Sigmoid colon (tissue), 7 donors: ENCODE results near the gene MLN. TPM values are rescaled to one million over a fixed set of nuclear protein-coding genes. Genes with fewer than 3 reads are reported as not detected.

ENCODE experiments used
- DNase-seq: peaks from one replicate; pipeline ENCODE4 v3.0.0-alpha.2; 2019
- H3K27ac ChIP-seq, 4 donors: fragments of 200-600 bp; sonication (generic); one replicate each; pipeline ENCODE4 v1.5.1; 2016 to 2019; ENCODE audit warnings: mild to moderate bottlenecking in 1 of 4
- H3K27me3 ChIP-seq, 3 donors: fragments of 200-600 bp; sonication (generic); one replicate each; pipeline ENCODE4 v1.5.1; 2019; ENCODE audit warnings: mild to moderate bottlenecking in 1 of 3
- H3K36me3 ChIP-seq, 4 donors: fragments of 200-600 bp; sonication (generic); one replicate each; pipeline ENCODE4 v1.5.1; 2016 to 2019
- H3K4me1 ChIP-seq, 4 donors: fragments of 200-600 bp; sonication (generic); one replicate each; pipeline ENCODE4 v1.5.1; 2017 to 2019
- H3K4me3 ChIP-seq, 4 donors: fragments of 200-600 bp; sonication (generic); one replicate each; pipeline ENCODE4 v1.5.1; 2017 to 2019; ENCODE audit warnings: mild to moderate bottlenecking in 2 of 4, moderate library complexity in 1 of 4
- H3K9me3 ChIP-seq, 4 donors: fragments of 200-600 bp in 3 of 4; sonication (generic) in 3 of 4; one replicate each; pipeline versions ENCODE4 v1.5.1 to v1.6.1; 2013 to 2019
- CTCF ChIP-seq, 4 experiments: fragments of 450-650 bp in 3 of 4; fragments of 200-600 bp in 1 of 4; IDR thresholded peaks; one replicate each; pipeline ENCODE4 v1.5.1; 2016 to 2019; ENCODE audit warnings: antibody characterized with exemption in 4 of 4, mild to moderate bottlenecking in 3 of 4, moderate library complexity in 2 of 4
- EP300 ChIP-seq, 4 donors: sonication (generic); formaldehyde crosslinking; IDR thresholded peaks; one replicate each; pipeline ENCODE4 v1.6.1; 2017; ENCODE audit warnings: antibody characterized with exemption in 4 of 4
- POLR2A ChIP-seq, 2 donors: fragments of 450-650 bp; IDR thresholded peaks; one replicate each; pipeline ENCODE4 v1.6.1; 2016; ENCODE audit warnings: antibody characterized with exemption in 2 of 2, mild to moderate bottlenecking in 2 of 2, moderate library complexity in 2 of 2
- POLR2AphosphoS5 ChIP-seq, 4 donors: sonication (generic); formaldehyde crosslinking; IDR thresholded peaks; one replicate each; pipeline ENCODE4 v1.6.1; 2017; ENCODE audit warnings: antibody characterized with exemption in 4 of 4
- WGBS, 2 donors: extraction: QIAGEN DNeasy Blood & Tissue Kit; methylation state at CpG; one replicate each; pipeline ENCODE4 v1.1.7; 2013; 5-methylcytosine and 5-hydroxymethylcytosine counted together
- intact Hi-C: fragments of 100-400 bp; cut with DNase I; formaldehyde crosslinking; loops from one replicate; pipeline ENCODE4 v1.15.1; 2023
- polyA plus RNA-seq, 3 donors: library from polyadenylated mRNA; stranded (reverse); fragments of 200-250 nt; gene quantifications; one replicate each; pipeline ENCODE4 v1.2.3, GENCODE V29; 2013
- total RNA-seq, 4 donors: library from RNA; depleted of rRNA; stranded (reverse); fragments of >200 nt; gene quantifications; one replicate each; pipeline ENCODE4 v1.1.0, GENCODE V29; 2016
- donor health status: healthy with polysubstance abuse.
- donor health status: Bipolar disorder and iron deficiency.
- donor health status: healthy.

Gene MLN
- total and polyA plus RNA-seq, 7 donors: 0.48 TPM; not detected in 6

DNA sequence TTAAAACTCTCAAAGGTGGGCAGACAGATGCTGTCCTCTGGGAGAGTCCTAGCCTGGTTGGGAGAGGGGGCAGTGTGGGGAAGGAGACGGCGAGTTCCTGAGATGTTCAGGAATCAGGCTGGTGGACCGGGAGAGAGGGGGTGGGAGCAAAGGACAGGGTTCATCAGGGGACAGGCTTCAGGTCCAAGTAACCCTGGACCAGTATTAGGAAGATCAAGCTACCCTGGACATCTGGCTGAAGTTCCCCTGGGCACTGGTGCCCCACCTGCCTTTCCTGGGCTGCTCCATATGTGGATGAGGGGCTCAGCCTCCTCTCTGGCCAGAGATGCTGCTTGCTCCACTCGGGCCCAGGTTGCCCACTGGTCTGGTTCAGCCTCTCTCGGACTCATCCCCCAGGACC, 56.0 kb downstream of the MLN start:
- intact Hi-C loops: loop anchor here (2.0 kb wide), 1 partner anchor 29 kb away; no protein-coding TSS in a partner anchor
- Histone ChIP-seq H3K27ac (peak overlapping the region in 3 of 4 donors; percentile 90 to 93 (median 90)), H3K4me1 (peaks cover 0 to 50% (median 39%) of the 10 kb centered on the region in 4 donors), H3K9me3 (no peaks in the 10 kb centered on the region), H3K4me3 (no peak overlapping the region), H3K36me3 (no peaks in the 10 kb centered on the region), H3K27me3 (no peaks in the 10 kb centered on the region)
- TF ChIP-seq POLR2AphosphoS5 (IDR thresholded peaks at IDR 0.05): no peak
- TF ChIP-seq EP300 (IDR thresholded peaks at IDR 0.05): no peak
- TF ChIP-seq CTCF (IDR thresholded peaks at IDR 0.05): no peak
- TF ChIP-seq POLR2A (IDR thresholded peaks at IDR 0.05): no peak
- 92% methylated on average over 5 of the region's 5 CpGs for WGBS, 2 donors
- no peak for DNase-seq

DNA sequence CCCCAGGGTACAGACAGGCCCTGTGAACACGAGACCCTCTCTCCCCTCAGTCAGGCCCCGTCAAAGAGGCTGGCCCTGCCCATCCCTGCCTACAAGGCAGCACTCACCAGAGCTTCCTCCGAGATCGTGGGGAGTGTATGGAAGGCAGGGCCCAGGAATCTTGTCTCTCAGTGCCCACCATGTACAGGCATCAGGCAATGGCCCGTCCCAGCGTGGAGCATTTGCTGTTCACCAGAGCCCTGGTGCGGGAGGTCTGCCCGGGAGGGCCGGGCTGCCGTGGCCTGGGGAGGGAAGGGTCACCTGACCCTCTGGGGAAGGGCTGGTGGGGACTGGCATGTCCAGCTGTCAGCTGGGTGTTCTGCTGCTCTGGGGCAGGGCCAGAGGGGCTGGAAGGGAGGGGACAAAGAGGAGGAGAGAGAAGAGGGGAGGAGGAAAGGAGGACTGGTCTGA, 57.1 kb downstream of the MLN start, which contains the start of gene IP6K3:
TSS of gene IP6K3 (minus strand) at position 255 of the 450 bp plus-strand sequence. CDS start 11,429 bp downstream, outside the sequence.
- intact Hi-C loops: loop anchor here (2.0 kb wide), 1 partner anchor 28 kb away; no protein-coding TSS in a partner anchor
- H3K4me3 ChIP-seq: peak within 1 kb of the TSS; percentile 30 to 49 (median 46)
- peak within 1 kb of the TSS; percentile 49 to 93 (median 90) for H3K27ac ChIP-seq
- no peaks in the 10 kb centered on the region for H3K9me3 ChIP-seq
- peak; percentile 86 for DNase-seq
- no peaks in the 10 kb centered on the region for H3K36me3 ChIP-seq
- no peaks in the 10 kb centered on the region for H3K27me3 ChIP-seq
- peaks cover 0 to 50% (median 40%) of the 10 kb centered on the region in 4 donors for H3K4me1 ChIP-seq
- WGBS, 2 donors: 68 to 74% methylated on average over 10 of the region's 10 CpGs
- TF ChIP-seq POLR2AphosphoS5 (IDR thresholded peaks at IDR 0.05) (peak; percentile 80 to 94 (median 90)), EP300 (IDR thresholded peaks at IDR 0.05) (peak in 1 of 4 donors; percentile 15), CTCF (IDR thresholded peaks at IDR 0.05) (no peak), POLR2A (IDR thresholded peaks at IDR 0.05) (peak in 1 of 2 donors; percentile 62)

- Histone ChIP-seq H3K4me1 (peaks cover 0 to 50% (median 40%) of the 10 kb centered on the region in 4 donors), H3K27ac (peak overlapping the region; percentile 49 to 93 (median 90)), H3K36me3 (no peaks in the 10 kb centered on the region), H3K27me3 (no peaks in the 10 kb centered on the region), H3K4me3 (peak overlapping the region; percentile 30 to 49 (median 46)), H3K9me3 (no peaks in the 10 kb centered on the region)
- WGBS, 2 donors: 53 to 59% methylated on average over 14 of the region's 14 CpGs
- TF ChIP-seq EP300 (IDR thresholded peaks at IDR 0.05) (peak; percentile 87 to 99 (median 97)), POLR2AphosphoS5 (IDR thresholded peaks at IDR 0.05) (peak; percentile 76 to 79 (median 78)), POLR2A (IDR thresholded peaks at IDR 0.05) (no peak), CTCF (IDR thresholded peaks at IDR 0.05) (peak in 1 of 4 experiments; percentile 16)
- intact Hi-C loops: loop anchor here (2.0 kb wide), 1 partner anchor 27 kb away; no protein-coding TSS in a partner anchor
- peak; percentile 96 for DNase-seq
Observed at GRCh38 chr6:33746036-33746600, 57.7 kb downstream of the MLN start.

DNA sequence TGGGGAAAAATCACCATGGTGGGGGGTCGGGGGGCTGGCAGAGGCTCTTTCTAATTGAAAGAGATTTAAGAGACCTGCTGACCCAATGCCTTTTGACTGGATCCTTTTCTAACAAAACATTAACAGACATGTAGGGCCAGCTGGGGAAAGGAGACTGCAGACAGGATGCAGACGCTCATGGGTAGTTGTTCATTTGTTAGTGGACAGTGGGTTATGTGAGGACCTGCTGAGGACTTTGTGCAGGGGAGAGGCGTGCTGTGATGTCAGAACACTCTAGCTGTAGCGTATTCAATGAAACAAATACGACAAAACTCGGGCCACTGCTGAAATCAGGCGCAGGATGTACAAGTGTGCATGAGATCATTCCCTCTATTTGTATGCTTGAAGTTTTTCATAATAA, 58.3 kb downstream of the MLN start:
- Histone ChIP-seq H3K4me1 (peaks cover 0 to 53% (median 40%) of the 10 kb centered on the region in 4 donors), H3K4me3 (peak overlapping the region; percentile 30 to 49 (median 46)), H3K36me3 (no peaks in the 10 kb centered on the region), H3K27ac (peak overlapping the region; percentile 1 to 93 (median 90)), H3K9me3 (no peaks in the 10 kb centered on the region), H3K27me3 (no peaks in the 10 kb centered on the region)
- 50 to 78% methylated on average over 7 of the region's 7 CpGs for WGBS, 2 donors
- peak; percentile 78 for DNase-seq
- TF ChIP-seq POLR2AphosphoS5 (IDR thresholded peaks at IDR 0.05) (peak in 2 of 4 donors; percentile 23 to 53), EP300 (IDR thresholded peaks at IDR 0.05) (peak; percentile 26 to 94 (median 72)), CTCF (IDR thresholded peaks at IDR 0.05) (no peak)
- intact Hi-C loops: loop anchor here (1.0 kb wide), 1 partner anchor 44 kb away; the partner anchor contains the start of gene LEMD2
